GM21528 (cell line): ENCODE data around the gene ARG2.

Experiments used
- ATAC-seq: cut with Tn5 transposase; IDR thresholded peaks from one replicate; pipeline ENCODE4 v1.9.1; 2021; ENCODE audit warnings: mild to moderate bottlenecking, moderate library complexity; ENCODE audit not compliant: unreplicated experiment, low FRiP score

Gene ARG2

DNA sequence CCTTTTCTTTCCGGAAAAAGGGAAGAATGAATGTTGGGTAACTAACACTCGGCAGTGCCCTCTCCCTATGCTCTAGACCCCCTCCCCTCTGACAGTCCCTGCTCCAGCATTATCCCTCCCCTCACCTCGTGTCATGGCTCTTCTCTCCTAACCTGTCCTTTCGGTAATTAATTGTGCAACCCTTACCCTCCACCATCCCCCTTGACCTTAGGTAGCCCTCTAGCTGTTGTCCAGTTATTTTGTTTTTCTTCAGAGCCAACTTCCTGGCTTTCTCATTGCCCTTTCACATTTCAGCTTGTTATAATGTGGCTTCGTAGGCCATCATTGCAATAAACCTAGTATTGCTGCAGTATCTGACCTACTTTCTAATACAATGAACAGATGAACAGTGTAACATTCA, 11.2 kb downstream of the ARG2 start:
- no peak for ATAC-seq

DNA sequence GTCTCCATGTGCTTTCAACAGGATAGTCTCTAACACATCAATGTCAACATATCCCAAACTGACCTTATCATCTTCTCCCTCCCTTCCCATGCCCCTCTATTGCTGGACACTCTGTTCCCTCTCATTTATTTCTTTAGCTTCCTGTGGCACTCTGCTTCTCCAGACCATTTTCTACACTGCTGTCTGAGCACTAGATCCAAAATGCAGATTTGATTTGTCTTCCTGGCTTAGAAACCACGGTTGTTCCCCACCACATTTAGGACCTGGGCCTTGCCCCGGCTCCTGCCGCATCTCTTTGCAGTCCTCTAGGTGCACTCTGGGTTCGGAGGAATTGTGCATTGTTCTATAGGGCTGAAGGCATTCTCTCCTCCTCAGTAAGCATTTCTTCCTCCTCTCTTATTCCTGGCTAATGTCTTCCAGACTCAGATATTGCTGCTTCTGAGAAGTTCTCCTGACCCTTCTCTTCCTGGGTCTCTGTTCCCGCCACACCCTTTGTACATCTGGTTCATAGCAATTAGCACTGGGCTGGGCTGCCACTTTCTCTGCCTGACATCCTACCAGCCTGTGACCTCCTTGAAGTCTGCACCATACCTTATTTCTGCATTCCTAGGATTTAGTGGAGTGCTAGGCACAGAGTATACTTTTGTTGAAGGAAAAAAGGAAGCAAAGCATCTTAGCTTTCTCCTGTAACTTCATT, 13.9 kb downstream of the ARG2 start:
- ATAC-seq, result no peak

DNA sequence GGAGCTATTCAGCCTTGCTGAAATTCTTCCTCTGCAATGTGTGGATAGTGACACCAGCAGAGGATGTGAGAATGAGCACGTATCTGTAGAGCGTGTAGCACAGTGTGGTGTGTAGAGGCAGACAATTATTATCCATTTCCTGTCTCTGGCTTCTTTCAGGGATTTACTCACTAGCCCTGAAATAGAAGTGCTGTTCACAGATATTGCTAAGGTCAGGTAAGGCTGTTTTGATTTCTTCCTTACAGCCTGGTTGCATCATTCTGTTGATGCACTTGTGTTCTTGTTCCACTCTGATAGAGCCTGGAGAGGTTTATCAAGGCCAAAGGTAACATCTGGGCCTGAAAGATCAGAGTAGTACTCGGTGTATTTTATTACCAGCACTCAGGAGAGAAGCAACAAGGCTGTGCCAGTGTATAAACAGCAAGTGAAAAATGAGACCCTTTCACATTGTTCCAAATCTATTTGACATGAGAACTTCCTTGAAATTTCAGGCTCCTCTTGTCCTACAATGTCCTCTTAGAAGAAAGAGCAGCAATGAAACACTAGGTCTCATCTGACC, 16.7 kb downstream of the ARG2 start:
- no peak for ATAC-seq

DNA sequence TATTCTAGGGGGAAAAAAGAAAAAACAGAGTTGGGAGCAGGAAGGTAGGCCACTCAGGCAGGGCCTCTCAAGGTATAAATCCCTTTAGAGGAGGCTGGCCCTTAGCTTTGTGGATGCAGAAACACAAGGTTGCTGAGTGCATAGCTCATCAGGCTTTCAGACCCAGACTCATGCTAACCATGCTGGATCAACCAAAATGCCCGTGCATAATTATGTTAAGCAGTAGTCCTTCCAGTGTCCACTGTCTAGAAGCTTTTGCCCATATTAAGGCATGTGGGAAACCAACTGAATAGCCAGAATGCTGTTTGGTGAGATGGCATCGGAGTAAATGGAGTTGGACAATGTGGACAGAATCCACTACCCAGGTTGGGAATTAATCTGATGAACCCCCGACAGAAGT, 18.9 kb downstream of the ARG2 start:
- ATAC-seq, result no peak

DNA sequence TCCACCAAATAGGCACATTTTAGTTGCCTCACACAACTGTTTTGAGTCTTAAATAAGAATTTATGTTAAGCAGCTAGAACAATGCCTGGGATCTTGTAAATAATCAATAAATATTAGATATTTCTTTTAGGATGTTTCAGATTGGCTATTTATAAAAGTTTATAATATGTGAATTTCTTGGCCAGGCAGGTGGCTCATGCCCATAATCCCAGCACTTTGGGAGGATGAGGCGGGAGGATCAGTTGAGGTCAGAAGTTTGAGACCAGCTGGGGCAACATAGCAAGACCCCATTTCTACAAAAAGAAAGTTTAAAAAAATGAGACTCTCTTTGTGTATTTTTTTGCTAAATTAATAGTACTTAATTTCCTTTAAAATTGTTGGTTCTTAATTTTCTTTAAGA, 21.8 kb downstream of the ARG2 start:
- no peak for ATAC-seq

DNA sequence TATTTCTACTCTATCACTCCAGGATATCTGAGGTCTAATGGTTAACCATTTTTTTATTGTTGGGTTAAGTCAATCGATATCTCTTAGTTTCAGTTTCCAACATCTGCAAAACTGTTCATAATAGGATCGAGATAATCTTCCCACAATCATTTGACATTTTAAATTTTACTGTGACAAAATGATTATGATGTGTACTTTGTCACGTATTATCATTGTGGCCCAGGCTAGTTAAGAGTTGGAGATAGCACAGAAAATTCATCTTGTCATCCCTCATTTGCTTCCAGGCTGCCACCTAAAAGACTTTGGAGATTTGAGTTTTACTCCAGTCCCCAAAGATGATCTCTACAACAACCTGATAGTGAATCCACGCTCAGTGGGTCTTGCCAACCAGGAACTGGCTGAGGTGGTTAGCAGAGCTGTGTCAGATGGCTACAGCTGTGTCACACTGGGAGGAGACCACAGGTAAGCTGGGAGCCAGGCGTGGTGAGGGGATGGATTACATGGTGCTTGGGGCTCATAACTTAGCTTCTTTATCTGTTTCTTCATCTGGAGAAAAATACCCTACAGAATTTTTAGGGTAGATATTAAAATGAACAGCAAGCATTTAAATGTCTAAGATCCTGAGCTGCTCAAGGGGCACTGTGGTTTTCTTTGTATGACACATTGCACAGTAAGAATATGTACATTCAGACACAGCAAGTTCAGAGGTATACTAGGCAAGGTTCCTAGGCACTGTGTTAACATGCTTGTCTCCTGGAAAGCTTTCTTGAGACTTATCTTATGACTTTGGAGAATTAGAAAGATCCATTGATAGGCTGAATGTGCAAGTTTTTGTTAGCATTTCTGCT, 22.4 kb downstream of the ARG2 start:
- ATAC-seq, result no peak

DNA sequence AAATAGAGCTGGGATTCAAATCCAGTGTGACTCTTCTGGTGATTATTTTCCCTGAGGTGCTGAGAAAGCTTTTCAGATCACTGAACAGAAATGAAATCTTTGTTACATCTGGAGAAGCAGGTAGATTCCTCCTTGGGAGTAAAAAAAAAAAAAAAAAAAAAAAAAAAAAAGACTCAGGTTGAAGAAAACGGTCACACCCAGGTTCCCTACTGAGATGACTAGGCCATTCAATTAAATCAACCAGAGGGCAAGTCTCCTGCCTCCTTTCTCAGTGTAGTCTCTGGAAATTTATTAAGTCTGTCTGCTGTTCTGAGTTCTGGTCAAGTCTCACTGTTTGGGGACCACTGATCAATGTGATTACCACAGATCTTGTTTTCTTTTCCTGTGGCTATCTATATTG, 24.0 kb downstream of the ARG2 start:
- ATAC-seq, result no peak

DNA sequence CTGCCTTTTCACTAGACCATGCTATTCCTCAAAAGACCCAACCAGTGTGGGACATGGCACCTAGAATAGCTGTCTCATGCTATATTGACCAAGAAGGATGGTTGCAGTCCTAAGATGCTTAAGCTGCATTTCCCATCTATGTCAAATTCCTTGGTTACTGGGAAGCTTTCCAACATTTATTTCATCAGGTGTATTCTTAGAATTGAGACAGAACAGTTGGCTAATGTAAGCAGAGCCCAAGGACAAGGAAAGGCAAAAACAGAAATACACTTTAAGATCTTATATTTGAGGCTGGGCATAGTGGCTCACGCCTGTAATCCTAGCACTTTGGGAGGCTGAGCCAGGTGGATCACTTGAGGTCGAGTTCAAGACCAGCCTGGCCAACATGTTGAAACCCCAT, 24.7 kb downstream of the ARG2 start:
- ATAC-seq, result no peak

DNA sequence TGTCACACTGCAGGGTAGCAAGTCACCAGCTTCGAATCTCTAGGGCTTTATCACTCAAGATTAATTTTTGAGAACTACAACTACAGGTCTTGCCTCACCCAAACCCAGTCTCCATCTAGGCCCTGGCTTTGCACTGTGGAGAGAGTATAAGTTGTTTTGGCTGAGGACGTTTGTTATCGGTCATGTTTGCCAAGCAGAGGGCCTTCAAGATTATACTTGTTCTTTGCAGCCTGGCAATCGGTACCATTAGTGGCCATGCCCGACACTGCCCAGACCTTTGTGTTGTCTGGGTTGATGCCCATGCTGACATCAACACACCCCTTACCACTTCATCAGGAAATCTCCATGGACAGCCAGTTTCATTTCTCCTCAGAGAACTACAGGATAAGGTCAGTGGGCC, 25.7 kb downstream of the ARG2 start:
- ATAC-seq, result no peak

DNA sequence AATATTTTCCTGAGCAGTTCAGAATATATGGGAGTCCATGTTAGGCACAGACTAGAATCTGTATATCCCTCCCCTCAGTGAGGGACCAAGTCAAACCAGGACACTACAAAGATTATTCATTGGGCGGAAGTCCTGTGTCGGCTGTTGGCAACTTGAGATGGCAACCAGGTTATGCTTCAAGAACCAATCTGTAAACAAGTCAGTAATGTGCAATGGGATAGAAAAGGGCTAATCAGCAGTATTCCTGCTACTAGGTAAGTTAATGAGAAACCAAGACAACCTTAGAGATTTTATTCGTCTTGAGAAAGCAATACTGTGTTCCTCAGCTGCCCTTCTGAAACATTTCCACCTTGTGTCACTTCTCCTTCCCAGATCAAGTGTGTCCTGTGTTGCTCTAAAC, 26.4 kb downstream of the ARG2 start:
- ATAC-seq, result no peak

DNA sequence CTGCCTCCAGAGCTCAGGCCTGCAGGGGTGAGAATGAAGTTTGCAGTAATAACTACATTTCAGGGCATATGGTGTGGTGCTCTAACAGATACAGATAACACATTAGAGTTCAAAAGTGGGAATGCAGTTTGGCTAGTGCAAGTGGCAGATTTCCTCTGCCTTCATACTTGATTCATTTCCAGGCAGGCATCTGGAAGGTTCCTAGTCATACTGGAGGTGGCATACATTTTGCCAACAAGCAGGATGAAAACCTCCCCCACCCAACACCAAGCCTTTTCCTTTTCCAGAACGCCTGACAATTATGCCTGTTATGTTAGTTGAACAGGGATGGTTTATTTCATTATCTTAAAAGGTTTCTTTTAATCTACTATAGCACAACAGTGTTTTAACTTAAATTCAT, 30.4 kb downstream of the ARG2 start:
- no peak for ATAC-seq

DNA sequence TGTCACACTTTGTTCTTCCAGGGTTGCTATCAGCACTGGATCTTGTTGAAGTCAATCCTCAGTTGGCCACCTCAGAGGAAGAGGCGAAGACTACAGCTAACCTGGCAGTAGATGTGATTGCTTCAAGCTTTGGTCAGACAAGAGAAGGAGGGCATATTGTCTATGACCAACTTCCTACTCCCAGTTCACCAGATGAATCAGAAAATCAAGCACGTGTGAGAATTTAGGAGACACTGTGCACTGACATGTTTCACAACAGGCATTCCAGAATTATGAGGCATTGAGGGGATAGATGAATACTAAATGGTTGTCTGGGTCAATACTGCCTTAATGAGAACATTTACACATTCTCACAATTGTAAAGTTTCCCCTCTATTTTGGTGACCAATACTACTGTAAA, 31.0 kb downstream of the ARG2 start:
- no peak for ATAC-seq

DNA sequence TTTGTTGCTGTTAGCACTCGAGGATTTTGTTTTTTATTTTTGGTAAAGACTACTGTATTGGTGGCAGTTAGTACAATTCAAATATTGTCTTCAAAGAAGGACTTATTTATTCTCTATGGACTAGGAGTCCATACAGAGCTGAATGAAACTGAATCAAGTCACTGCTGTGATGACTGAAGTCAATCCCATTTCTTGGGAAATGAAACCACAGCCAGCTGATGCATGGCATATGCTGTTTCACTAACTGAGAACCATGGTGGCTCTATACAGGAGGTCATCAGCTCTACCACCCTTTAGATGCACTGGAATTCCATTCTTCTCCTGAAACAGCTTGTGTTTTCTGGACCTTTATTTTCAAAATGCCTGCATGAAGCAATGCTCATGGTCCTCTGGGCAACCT, 32.5 kb downstream of the ARG2 start:
- no peak for ATAC-seq

DNA sequence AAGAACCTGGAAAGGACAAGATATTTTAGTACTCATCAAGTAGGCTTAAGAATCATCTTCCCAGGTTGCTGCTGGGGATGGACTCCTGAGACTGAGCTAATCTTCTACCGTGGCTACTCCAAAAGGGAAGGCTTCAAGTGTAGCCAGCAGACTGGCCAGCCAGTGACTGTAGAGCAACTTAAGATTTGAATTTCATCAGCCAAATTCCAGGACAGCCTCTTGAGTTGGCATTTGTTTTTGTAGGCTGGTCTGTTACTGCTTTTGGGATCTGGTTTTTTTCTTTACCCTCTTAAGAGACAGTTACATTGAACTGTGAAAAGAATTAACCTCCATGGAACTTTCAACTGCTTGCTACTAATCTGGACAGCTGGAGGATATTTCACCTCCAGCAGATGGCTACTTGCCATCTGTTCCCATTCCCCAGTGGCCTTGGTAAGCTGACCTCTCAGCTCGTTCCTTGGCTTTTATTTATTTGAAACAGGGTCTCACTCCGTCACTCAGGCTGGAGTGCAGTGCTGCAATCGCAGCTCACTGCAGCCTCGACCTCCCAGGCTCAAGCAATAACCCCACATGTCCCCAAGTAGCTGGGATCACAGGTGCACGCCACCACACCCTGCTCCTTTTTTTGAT, 34.0 kb downstream of the ARG2 start:
- no peak for ATAC-seq

DNA sequence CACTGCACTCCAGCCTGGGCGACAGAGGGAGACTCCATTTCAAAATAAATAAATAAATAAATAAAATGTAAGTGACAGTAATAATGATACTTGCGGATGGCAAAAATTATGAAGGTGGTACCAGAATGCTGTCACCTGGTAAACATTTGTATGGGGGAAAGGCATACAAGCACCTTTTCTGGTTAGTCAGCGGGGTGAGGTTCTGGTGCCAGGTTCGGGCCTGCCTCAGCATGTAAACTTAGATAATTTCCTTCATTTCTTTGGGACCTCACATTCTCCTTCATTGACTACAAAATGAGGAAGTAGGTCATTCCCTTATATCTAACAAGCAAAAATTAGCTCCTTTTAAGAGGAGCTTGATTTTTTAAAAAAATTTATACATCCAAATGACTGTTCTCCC, 43.9 kb downstream of the ARG2 start:
- no peak for ATAC-seq

DNA sequence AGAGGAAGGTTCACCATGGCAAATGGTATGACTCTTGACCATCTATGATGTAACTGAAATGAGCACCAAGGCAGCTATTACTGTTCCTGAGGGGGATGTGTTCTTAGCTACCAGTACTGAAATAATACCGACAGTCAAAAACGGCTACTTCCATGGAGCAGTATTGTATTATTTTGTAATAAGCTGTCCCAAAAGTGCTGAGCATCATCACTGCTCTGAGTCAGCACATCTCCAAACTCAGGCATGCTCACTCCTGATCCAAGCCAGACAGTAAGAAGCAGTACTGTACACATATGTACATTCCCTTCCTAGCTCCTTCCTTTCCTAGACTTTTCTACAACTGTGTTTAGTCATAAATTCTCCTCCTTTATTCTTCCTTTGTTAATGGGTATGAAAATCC, 46.1 kb downstream of the ARG2 start:
- no peak for ATAC-seq

DNA sequence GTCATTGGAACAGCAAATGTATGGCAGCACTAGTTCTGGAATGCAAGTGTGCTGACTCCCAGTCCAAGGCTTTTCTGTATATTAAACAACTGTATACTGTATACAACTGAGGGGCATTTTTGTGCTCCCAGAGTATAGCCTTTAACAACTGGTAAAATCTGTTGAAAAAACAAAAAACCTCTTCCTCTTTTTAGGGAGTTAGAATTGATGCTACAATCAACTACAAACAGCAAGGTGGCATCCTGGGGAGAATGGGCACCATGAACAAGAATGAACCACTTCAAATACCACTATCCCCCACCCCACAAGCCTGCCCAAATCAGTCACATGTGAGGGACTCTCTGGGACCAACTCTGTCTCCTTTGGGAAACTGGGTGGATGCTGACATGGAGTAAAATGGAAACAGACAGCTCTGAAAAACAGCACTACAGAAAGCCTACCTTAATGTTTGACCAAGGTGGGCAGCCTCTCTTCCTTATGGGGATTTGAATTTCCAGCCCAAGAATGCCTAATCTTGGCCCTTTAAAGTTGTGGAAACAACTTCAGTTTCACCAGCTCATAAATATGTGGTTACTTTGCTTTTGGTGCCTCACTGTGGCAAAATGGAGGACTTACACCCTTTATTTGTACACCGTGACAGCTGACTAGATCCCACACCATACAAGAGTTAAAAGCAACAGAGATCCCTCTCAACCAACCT, 47.2 kb downstream of the ARG2 start:
- no peak for ATAC-seq

DNA sequence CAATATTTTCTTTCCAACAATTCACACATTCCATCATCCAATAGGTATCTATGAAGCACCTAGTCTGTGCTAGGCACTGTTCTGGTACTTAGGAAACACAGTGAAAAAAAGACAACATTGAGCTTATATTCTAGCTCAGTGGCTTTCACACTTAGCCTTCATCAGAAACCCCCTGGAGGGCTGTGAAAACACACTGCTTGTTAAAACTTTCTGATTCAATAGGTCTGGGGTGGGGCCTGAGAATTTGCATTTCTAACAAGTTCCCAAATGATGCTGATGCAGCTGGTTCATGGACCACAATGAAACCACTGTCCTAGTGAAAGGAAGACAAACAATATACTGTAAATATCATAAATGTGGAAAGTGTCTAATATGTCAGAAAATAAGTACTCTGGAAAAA, 48.8 kb downstream of the ARG2 start:
- ATAC-seq, result no peak

DNA sequence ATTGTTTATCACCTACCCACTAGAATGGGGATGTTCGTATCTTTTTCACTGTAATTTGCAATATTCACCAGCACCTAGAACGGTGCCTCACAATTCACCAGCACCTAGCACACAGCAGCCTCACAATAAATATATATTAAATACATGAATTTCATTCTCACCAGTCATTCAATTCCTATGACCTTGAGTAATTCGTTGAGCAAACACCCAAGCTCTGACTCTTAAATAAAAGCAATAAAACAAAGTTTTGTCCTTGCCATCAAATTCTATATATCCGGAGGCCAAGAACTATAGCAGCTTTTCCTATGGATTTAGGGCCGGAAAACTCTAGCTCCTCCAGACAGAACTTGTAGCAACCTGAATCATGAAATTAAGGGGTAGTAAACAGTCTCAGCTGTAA, 53.7 kb downstream of the ARG2 start:
- no peak for ATAC-seq

DNA sequence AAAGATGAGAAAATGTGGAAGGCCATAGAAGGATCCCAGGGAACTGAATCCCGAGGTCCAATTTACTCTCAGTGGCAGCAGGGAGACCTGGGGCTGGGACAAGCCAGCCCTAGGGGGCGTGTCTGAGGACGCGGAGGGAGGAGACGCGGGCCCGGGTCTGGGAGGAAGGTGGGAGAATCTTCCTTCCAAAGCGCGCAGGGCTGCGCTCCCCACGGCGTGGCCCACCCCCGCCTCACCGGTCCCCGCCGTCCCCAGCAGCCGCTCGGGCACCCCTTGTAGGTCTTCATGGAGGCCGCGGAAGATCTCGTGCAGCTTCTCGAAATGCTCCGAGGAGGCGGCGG, 54.4 kb downstream of the ARG2 start:
- peak; percentile 56 for ATAC-seq
